Skin of body (tissue), 2 donors: ENCODE results near the gene CRK. TPM values are rescaled to one million over a fixed set of nuclear protein-coding genes. Genes with fewer than 3 reads are reported as not detected.

Source experiments
- DNase-seq: peaks from one replicate; lab custom pipeline; 2025; lab: John Stamatoyannopoulos, UW
- total RNA-seq: library from RNA; depleted of rRNA; stranded (reverse); fragments of >200 nt; gene quantifications from one replicate; pipeline ENCODE4 v1.2.3, GENCODE V29; 2014

The CRK gene
- total RNA-seq, 1 donor from 2014 or later, result 58.6 TPM

GRCh38 chr17:1486802-1487695, 31.0 kb upstream of the CRK start:
- DNase-seq, result peak; percentile 16

GRCh38 chr17:1485423-1486376, 29.7 kb upstream of the CRK start:
- DNase-seq, result no peak

GRCh38 chr17:1484676-1485422, 28.8 kb upstream of the CRK start:
- peak; percentile 31 for DNase-seq

- no peak for DNase-seq
These were observed 28.1 kb upstream of the CRK start for GRCh38 chr17:1484060-1484535.

GRCh38 chr17:1482680-1483079, 26.6 kb upstream of the CRK start:
- no peak for DNase-seq

- DNase-seq, result no peak
These were observed 25.7 kb upstream of the CRK start for GRCh38 chr17:1481736-1482135.

GRCh38 chr17:1480747-1481465, 24.9 kb upstream of the CRK start:
- DNase-seq, result no peak

GRCh38 chr17:1478418-1478817, 22.4 kb upstream of the CRK start:
- DNase-seq, result no peak

GRCh38 chr17:1475321-1475854, 19.4 kb upstream of the CRK start:
- DNase-seq, result no peak

GRCh38 chr17:1474402-1475189, 18.6 kb upstream of the CRK start:
- no peak for DNase-seq

GRCh38 chr17:1473841-1474240, 17.8 kb upstream of the CRK start:
- no peak for DNase-seq

- DNase-seq, result no peak
These were observed 17.1 kb upstream of the CRK start for GRCh38 chr17:1473170-1473569.

GRCh38 chr17:1471911-1472821, 16.1 kb upstream of the CRK start:
- no peak for DNase-seq

GRCh38 chr17:1471490-1471889, 15.5 kb upstream of the CRK start:
- DNase-seq, result no peak

- no peak for DNase-seq
These were observed 14.9 kb upstream of the CRK start for GRCh38 chr17:1470755-1471462.

- DNase-seq, result no peak
These were observed 14.2 kb upstream of the CRK start for GRCh38 chr17:1470071-1470754.

GRCh38 chr17:1469231-1469852, 13.3 kb upstream of the CRK start:
- no peak for DNase-seq
